GM12892 (cell line): Measurements from ENCODE around the gene CCDC144A.
"Not testable (repeated sequence)": the region's sequence is repeated elsewhere in the genome, so short reads cannot be mapped to it uniquely, and the experiment has no call there.

Experiments
- POLR2A ChIP-seq: IDR thresholded peaks from 2 replicates; pipeline ENCODE4 v1.6.1; 2011; ENCODE audit warnings: low read depth, low read length, control low read depth
- POLR2AphosphoS5 ChIP-seq: IDR thresholded peaks from 2 replicates; pipeline ENCODE4 v1.6.1; 2011; ENCODE audit warnings: low read depth, low read length, control low read depth

DNA sequence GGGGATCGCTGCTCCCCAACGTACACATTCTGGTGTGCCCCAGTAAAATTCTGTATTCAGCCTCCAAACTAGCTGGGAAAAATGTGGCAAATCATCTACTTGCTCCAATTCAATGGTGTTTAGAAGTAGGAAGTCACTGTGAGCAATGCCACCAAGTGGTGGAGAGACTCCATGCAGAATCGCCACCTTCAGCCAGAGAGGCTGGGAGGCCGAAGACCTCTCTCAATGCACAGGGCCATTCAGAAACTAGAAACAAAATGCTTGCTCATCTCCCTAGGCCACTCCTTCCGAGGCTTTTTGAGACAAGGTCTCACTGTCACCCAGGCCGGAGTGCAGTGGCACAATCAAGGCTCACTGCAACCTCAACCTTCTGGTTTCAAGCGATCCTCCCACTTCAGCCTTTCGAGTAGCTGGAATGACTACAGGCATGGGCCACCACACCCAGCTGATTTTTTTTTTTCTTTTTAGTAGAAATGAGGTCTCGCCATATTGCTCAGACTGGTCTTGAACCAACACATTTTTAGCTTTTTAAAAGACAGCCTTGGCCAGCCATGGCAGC lies 100.4 kb downstream of the CCDC144A start:
- TF ChIP-seq POLR2A, POLR2AphosphoS5: not testable (repeated sequence)
